ENCODE measurements around the gene EP300.

Gene EP300

DNA sequence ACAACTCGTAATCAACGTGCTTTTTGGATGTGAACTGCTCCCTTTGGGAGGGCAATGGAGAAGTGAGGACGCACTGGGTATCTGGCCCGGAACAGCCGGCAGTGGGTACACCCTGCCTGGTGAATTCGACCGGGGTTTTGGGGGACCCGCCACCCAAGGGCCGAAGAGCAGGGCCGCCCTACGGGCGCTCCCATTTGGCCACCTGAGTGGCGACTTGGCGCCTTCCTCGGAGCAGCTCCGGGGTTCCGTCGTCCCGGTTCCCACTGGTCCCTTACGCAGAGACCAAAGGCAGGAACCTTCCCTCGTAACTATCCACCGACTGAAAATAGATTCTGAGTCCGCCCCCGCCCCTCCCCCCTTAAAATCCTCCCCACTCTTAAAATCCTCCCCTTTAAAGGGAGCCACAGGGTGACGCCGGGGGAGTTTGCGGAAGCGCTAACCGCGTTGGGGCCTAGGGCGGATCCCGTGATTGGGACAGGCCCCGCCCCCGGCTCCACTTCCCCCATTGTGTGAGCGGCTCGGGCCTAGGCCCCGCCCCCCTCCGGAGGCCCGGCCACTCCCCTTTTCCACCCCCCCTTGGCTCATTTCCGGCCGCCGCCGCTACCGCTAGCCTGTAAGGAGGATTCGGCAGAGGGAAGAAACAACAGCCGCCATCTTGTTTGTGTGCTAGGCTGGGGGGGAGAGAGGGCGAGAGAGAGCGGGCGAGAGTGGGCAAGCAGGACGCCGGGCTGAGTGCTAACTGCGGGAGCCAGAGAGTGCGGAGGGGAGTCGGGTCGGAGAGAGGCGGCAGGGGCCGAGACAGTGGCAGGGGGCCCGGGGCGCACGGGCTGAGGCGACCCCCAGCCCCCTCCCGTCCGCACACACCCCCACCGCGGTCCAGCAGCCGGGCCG lies 1.0 kb upstream of the EP300 start:
- peak; percentile 92 for DNase-seq (ENCODE audit: low read depth)
- H3K4me3 ChIP-seq (ENCODE audit: control insufficient read depth, low read depth, low read length): peak overlapping the region; percentile 77
- TF ChIP-seq, protein P1, sequence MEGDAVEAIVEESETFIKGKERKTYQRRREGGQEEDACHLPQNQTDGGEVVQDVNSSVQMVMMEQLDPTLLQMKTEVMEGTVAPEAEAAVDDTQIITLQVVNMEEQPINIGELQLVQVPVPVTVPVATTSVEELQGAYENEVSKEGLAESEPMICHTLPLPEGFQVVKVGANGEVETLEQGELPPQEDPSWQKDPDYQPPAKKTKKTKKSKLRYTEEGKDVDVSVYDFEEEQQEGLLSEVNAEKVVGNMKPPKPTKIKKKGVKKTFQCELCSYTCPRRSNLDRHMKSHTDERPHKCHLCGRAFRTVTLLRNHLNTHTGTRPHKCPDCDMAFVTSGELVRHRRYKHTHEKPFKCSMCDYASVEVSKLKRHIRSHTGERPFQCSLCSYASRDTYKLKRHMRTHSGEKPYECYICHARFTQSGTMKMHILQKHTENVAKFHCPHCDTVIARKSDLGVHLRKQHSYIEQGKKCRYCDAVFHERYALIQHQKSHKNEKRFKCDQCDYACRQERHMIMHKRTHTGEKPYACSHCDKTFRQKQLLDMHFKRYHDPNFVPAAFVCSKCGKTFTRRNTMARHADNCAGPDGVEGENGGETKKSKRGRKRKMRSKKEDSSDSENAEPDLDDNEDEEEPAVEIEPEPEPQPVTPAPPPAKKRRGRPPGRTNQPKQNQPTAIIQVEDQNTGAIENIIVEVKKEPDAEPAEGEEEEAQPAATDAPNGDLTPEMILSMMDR (IDR thresholded peaks at IDR 0.05; ENCODE audit: control insufficient read depth, insufficient read depth, low read depth, low read length, missing control alignments): no peak

DNA sequence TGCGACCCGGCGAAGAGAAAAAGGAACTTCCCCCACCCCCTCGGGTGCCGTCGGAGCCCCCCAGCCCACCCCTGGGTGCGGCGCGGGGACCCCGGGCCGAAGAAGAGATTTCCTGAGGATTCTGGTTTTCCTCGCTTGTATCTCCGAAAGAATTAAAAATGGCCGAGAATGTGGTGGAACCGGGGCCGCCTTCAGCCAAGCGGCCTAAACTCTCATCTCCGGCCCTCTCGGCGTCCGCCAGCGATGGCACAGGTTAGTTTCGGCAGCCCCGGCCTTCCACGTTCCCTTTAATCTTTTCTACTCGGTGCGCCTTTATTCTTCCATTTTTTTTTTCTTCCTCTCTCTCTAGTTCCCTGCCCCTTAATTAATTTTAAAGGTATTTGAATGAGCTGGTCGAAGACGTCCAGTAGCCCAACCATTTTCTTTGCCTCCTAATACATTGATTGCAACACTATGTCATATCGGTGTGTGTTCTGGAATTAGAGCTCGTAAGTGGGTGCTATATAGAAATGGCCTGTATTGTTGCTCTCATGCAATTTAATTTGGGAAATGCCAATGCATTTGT lies 537 bp downstream of the EP300 start:
- peak overlapping the region; percentile 77 for H3K4me3 ChIP-seq (ENCODE audit: control insufficient read depth, low read depth, low read length)
- no peak for DNase-seq (ENCODE audit: low read depth)
- TF ChIP-seq, protein P1 (IDR thresholded peaks at IDR 0.05; ENCODE audit: control insufficient read depth, insufficient read depth, low read depth, low read length, missing control alignments): no peak

DNA sequence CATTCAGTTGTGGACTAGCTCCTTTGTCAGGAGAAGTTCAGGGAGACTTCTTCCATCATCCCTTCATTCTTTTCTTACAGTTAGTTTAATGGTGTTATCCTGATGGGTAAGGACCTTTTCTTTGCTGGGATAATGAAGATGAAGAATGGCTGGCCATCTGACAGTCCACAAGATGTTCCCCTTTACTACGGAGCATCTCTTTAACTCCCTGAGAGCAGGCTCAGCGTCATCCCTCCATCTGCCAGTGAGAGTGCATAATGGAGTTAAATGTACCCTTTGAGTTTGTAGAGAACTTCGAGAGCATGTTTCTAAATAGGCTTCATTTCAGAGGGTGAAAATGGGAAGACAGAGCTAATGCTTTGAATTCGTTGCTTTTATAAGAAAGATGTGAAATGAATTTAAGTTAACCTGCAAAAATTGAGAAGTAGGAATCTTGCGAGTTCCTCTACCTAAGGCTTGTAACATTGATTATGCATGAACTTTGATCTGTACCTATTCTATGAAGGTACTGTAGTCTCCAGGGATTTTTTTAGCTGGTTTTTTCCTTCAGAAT lies 1.7 kb downstream of the EP300 start:
- no peak for DNase-seq (ENCODE audit: low read depth)
- H3K4me3 ChIP-seq (ENCODE audit: control insufficient read depth, low read depth, low read length): peak overlapping the region; percentile 77
- TF ChIP-seq, protein P1 (IDR thresholded peaks at IDR 0.05; ENCODE audit: control insufficient read depth, insufficient read depth, low read depth, low read length, missing control alignments): no peak

DNA sequence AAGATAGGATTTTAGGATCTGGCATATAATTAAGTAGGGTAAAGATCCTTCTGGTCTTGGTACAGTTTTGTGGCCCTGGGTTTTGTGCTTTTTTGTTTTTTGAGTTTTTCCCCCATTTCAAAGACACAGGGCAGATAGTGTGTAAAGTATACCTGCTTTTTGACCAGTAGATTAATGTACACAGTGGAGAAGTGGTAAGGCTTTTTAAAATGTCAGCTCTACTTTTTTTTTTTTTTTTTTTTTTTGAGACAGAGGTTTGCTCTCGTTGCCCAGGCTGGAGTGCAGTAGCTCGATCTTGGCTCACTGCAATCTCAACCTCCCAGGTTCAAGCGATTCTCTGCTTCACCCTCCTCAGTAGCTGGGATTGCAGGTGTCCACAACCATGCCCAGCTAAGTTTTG lies 4.0 kb downstream of the EP300 start:
- TF ChIP-seq, protein P1 (IDR thresholded peaks at IDR 0.05; ENCODE audit: control insufficient read depth, insufficient read depth, low read depth, low read length, missing control alignments): no peak

DNA sequence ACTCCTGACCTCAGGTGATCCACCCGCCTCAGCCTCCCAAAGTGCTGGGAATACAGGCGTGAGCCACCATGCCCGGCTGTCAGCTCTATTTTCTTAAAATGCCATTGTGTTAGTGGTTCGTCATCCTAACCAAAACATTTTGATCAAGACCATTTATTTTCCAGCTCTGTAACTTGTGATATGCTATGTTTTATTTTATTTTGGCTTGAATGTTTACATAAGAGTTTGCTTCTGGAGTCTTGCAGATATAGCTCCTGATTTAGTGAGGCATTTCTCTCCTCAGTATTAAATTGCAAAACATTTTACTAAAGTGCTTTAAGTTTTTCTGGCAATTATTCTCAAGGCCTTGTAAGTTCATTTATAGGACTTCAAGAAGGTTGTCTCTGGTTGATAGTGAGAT lies 4.4 kb downstream of the EP300 start:
- no peak overlapping the region for H3K4me3 ChIP-seq (ENCODE audit: control insufficient read depth, low read depth, low read length)
- TF ChIP-seq, protein P1 (IDR thresholded peaks at IDR 0.05; ENCODE audit: control insufficient read depth, insufficient read depth, low read depth, low read length, missing control alignments): no peak
- no peak for DNase-seq (ENCODE audit: low read depth)

More for the DNA sequence above, 4.0 kb downstream of the EP300 start:
- DNase-seq (ENCODE audit: low read depth): no peak
- H3K4me3 ChIP-seq (ENCODE audit: control insufficient read depth, low read depth, low read length): no peak overlapping the region

DNA sequence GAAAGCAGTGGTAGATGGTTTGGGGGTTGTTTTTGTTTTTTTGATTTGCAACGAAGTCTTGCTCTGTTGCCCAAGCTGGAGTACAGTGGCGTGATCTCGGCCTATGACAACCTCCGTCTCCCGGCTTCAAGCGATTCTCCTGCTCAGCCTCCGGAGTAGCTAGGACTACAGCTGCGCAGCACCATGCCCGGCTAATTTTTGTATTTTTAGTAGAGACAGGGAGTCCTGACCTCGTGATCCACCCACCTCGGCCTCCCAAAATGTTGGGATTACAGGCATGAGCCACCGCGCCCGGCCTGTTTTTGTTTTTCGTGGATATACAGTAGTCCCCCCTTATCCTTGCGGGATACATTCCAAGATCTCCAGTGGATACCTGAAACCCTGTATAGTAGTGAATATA lies 6.6 kb downstream of the EP300 start:
- TF ChIP-seq, protein P1 (IDR thresholded peaks at IDR 0.05; ENCODE audit: control insufficient read depth, insufficient read depth, low read depth, low read length, missing control alignments): no peak
- no peak overlapping the region for H3K4me3 ChIP-seq (ENCODE audit: control insufficient read depth, low read depth, low read length)

More for the DNA sequence above, 6.6 kb downstream of the EP300 start:
- no peak for DNase-seq (ENCODE audit: low read depth)
